K562 (cell line): Measurements from ENCODE around the gene ACSS1. TPM values are rescaled to one million over a fixed set of nuclear protein-coding genes. Genes with fewer than 3 reads are reported as not detected.

Experiments used
- ATAC-seq: fragments of 200-7000 bp; cut with Tn5 transposase; 3 replicates; pipeline ENCODE4 v1.9.1; 2020; ENCODE audit warnings: moderate library complexity
- BruUV-seq: library from RNA; stranded (reverse); fragments of 400-500 nt; replicated peaks from 2 replicates; lab custom pipeline; 2021; lab: Mats Ljungman, UMichigan
- CTCF ChIA-PET: fragments of 300-600 bp; formaldehyde crosslinking; extraction: SDS; loops from one replicate; lab custom pipeline; 2021; ENCODE audit warnings: low intra/inter-chr PET ratio; lab: Yijun Ruan, JAX
- POLR2A ChIA-PET: fragments of 300-600, 350-650 bp; sonication (Branson Sonifier 250); formaldehyde crosslinking; extraction: SDS; loops from one replicate; lab custom pipeline; 2021; ENCODE audit warnings: antibody characterized with exemption, inconsistent platforms; lab: Yijun Ruan, JAX
- DNase-seq, 4 experiments: peaks; one replicate each; pipeline versions ENCODE4 v3.0.0 to v3.0.0-alpha.2; 2011 to 2018; ENCODE audit warnings: low spot score in 3 of 4, mixed read lengths in 3 of 4; ENCODE audit errors: extremely low read depth in 1 of 4
- FAIRE-seq: peaks from 2 replicates; lab custom pipeline; 2011; peaks lifted over from hg19 to GRCh38; lab: Jason Lieb, UNC
- H2AFZ ChIP-seq: 2 replicates; pipeline ENCODE4 v1.6.0; 2011; ENCODE audit warnings: low read depth, low read length, control low read depth, inconsistent platforms
- H3K27ac ChIP-seq: fragments of 200-600 bp; 3 replicates; pipeline ENCODE4 v1.8.0; 2011; ENCODE audit warnings: low read depth, mild to moderate bottlenecking, control low read depth, inconsistent platforms, low read length, moderate library complexity, mixed read lengths; ENCODE audit errors: extremely low read depth
- H3K27me3 ChIP-seq, 2 experiments: fragments of 300-600 bp in 1 of 2; 2 replicates in 1 of 2; 3 replicates in 1 of 2; pipeline versions ENCODE4 v1.6.0 to v1.8.0; 2011; ENCODE audit warnings: inconsistent platforms in 2 of 2, low read length in 2 of 2, mild to moderate bottlenecking in 1 of 2, mixed read lengths in 1 of 2, moderate library complexity in 1 of 2; ENCODE audit not compliant: control insufficient read depth in 2 of 2, insufficient read depth in 2 of 2
- H3K36me3 ChIP-seq: fragments of 300-600 bp; 3 replicates; pipeline ENCODE4 v1.8.0; 2011; ENCODE audit warnings: mild to moderate bottlenecking, low read length, inconsistent platforms; ENCODE audit not compliant: control insufficient read depth, insufficient read depth
- H3K4me1 ChIP-seq, 2 experiments: fragments of 200-600 bp in 1 of 2; replicated peaks in 1 of 2; 2 replicates in 1 of 2; 3 replicates in 1 of 2; pipeline versions ENCODE4 v1.5.1 to v1.8.0; 2011; ENCODE audit warnings: inconsistent platforms in 2 of 2, low read length in 2 of 2, mild to moderate bottlenecking in 1 of 2, mixed read lengths in 1 of 2, moderate library complexity in 1 of 2; ENCODE audit not compliant: control insufficient read depth in 2 of 2, insufficient read depth in 2 of 2
- H3K4me2 ChIP-seq: 2 replicates; pipeline ENCODE4 v1.6.1; 2011; ENCODE audit warnings: low read length, control low read depth, inconsistent platforms, mixed read lengths; ENCODE audit not compliant: insufficient read depth
- H3K4me3 ChIP-seq: fragments of 200-600 bp; sonication (generic), shearing (Covaris generic); 2 replicates; pipeline ENCODE4 v1.5.1; 2016; ENCODE audit warnings: control low read depth, inconsistent platforms
- H3K79me2 ChIP-seq: fragments of 200-600 bp; 3 replicates; pipeline ENCODE4 v1.8.0; 2011; ENCODE audit warnings: low read length, inconsistent platforms; ENCODE audit not compliant: control insufficient read depth, insufficient read depth
- H3K9ac ChIP-seq, 2 experiments: 2 replicates each; pipeline versions ENCODE4 v1.6.0 to v1.6.1; 2011; ENCODE audit warnings: low read depth in 2 of 2, low read length in 2 of 2, control low read depth in 1 of 2, inconsistent platforms in 1 of 2, mild to moderate bottlenecking in 1 of 2, mixed read lengths in 1 of 2; ENCODE audit not compliant: insufficient read depth in 1 of 2
- H3K9me1 ChIP-seq: one replicate; pipeline ENCODE4 v1.6.0; 2011; ENCODE audit warnings: inconsistent platforms, mild to moderate bottlenecking, low read length, moderate library complexity; ENCODE audit not compliant: control insufficient read depth, insufficient read depth
- H3K9me3 ChIP-seq: replicated peaks from 2 replicates; pipeline ENCODE4 v1.5.1; 2011; ENCODE audit warnings: low read depth, low read length, inconsistent platforms; ENCODE audit not compliant: control insufficient read depth, insufficient read depth
- H4K20me1 ChIP-seq: replicated peaks from 2 replicates; pipeline ENCODE4 v1.6.1; 2011; ENCODE audit warnings: low read length, inconsistent platforms, mixed read lengths; ENCODE audit not compliant: control insufficient read depth, insufficient read depth
- CCAR2 ChIP-seq: fragments of 200-400 bp; formaldehyde crosslinking; IDR thresholded peaks from 2 replicates; pipeline ENCODE4 v1.6.1; 2017; ENCODE audit warnings: mild to moderate bottlenecking, low read depth, low read length
- MBD2 ChIP-seq: sonication (generic); IDR thresholded peaks from 2 replicates; pipeline ENCODE4 v1.6.1; 2016; ENCODE audit warnings: low read depth, borderline replicate concordance
- NEUROD1 ChIP-seq: fragments of 150-350 bp; IDR thresholded peaks from 2 replicates; pipeline ENCODE4 v1.6.1; 2014; ENCODE audit warnings: borderline replicate concordance, low read length, low read depth; ENCODE audit not compliant: partially characterized antibody
- NFE2L1 ChIP-seq: fragments of 450-650 bp; IDR thresholded peaks from 2 replicates; pipeline ENCODE4 v1.6.1; 2016; ENCODE audit warnings: missing genetic modification characterization, low read depth, mild to moderate bottlenecking, missing compliant biosample characterization, moderate library complexity, borderline replicate concordance
- POU5F1 ChIP-seq: fragments of 150-350 bp; IDR thresholded peaks from 2 replicates; pipeline ENCODE4 v1.6.1; 2014; ENCODE audit warnings: borderline replicate concordance, low read length, low read depth, mild to moderate bottlenecking; ENCODE audit not compliant: partially characterized antibody
- RFX1 ChIP-seq: fragments of 450-650 bp; IDR thresholded peaks from 2 replicates; pipeline ENCODE4 v1.6.1; 2016; ENCODE audit warnings: mild to moderate bottlenecking, moderate library complexity
- SMARCA4 ChIP-seq: fragments of 450-650 bp; IDR thresholded peaks from 2 replicates; pipeline ENCODE4 v1.6.1; 2016
- SMARCC2 ChIP-seq: fragments of 450-650 bp; IDR thresholded peaks from 2 replicates; pipeline ENCODE4 v1.6.1; 2017; ENCODE audit warnings: antibody characterized with exemption, moderate library complexity, mild to moderate bottlenecking, low read depth
- SNRNP70 ChIP-seq: fragments of 200-400 bp; formaldehyde crosslinking; optimal IDR thresholded peaks from 2 replicates; pipeline ENCODE3; 2017; ENCODE audit warnings: low read depth, low read length
- TAF1 ChIP-seq: IDR thresholded peaks from 2 replicates; pipeline ENCODE4 v1.6.1; 2011; ENCODE audit warnings: mild to moderate bottlenecking, low read length, moderate library complexity; ENCODE audit not compliant: insufficient read depth, control insufficient read depth, severe bottlenecking; ENCODE audit errors: extremely low read depth
- TFAM ChIP-seq: fragments of 250-450 bp; sonication (Bioruptor Pico); conservative IDR thresholded peaks from 2 replicates; pipeline ENCODE4 v1.5.0; 2021; ENCODE audit warnings: mild to moderate bottlenecking, moderate library complexity
- UBTF ChIP-seq, 2 experiments: IDR thresholded peaks; 2 replicates each; pipeline ENCODE4 v1.6.1; 2012; ENCODE audit warnings: improper control_type of control experiment in 2 of 2, low read depth in 2 of 2, low read length in 2 of 2, borderline replicate concordance in 1 of 2
- ZNF239 ChIP-seq: fragments of 250-450 bp; sonication (Bioruptor Pico); IDR thresholded peaks from 2 replicates; pipeline ENCODE4 v1.4.0; 2020; ENCODE audit warnings: mild to moderate bottlenecking
- ZNF551 ChIP-seq: fragments of 250-450 bp; sonication (Bioruptor Pico); IDR thresholded peaks from 2 replicates; pipeline ENCODE4 v1.5.0; 2021; ENCODE audit warnings: mild to moderate bottlenecking, moderate library complexity
- WGBS: fragments of 100-300 bp; shearing (Covaris generic); methylation state at CpG from one replicate; pipeline ENCODE4 v1.1.6; 2016; ENCODE audit warnings: low coverage, mixed read lengths; ENCODE audit not compliant: insufficient coverage; ENCODE audit errors: missing lambda C conversion rate; 5-methylcytosine and 5-hydroxymethylcytosine counted together
- in situ Hi-C: fragments of 300-500 bp; cut with MboI; formaldehyde crosslinking; loops from 4 replicates; pipeline ENCODE4 v1.15.0; 2018; ENCODE audit warnings: inconsistent platforms, mixed read lengths
- intact Hi-C: fragments of 100-400 bp; cut with micrococcal nuclease; formaldehyde crosslinking; loops from 2 replicates; pipeline ENCODE4 v1.14.2; 2022
- polyA plus RNA-seq, 8 experiments: library from polyadenylated mRNA; depleted of rRNA in 4 of 8; stranded (reverse) in 5 of 8; unstranded in 3 of 8; fragments of >200 nt; fragmentation: Nextera tagmentation in 2 of 8; fragmentation: Illumina TruSeq in 1 of 8; extraction: Ambion mirVana in 2 of 8; extraction: Trizol in 1 of 8; gene quantifications; 2 replicates each; pipeline versions ENCODE4 v1.2.1 to v1.2.3, GENCODE V29; 2011 to 2014; ENCODE audit warnings: inconsistent platforms in 1 of 8, missing spikeins in 1 of 8
- total RNA-seq, 7 experiments: library from RNA; depleted of rRNA in 6 of 7; stranded (reverse); fragments of >200 nt in 6 of 7; fragmentation: Illumina TruSeq in 2 of 7; extraction: Trizol in 2 of 7; gene quantifications; 2 replicates each; pipeline versions ENCODE4 v1.2.1 to v1.2.3, GENCODE V29; 2011 to 2021; ENCODE audit warnings: low replicate concordance in 1 of 7

The ACSS1 gene
- total and polyA plus RNA-seq, 9 of the 15 experiments (the other 6 are each of a cell fraction or from before 2014, with no cell fraction given), result 0.07 to 2.1 (median 0.27) TPM; not detected in 3

- Histone ChIP-seq H3K27ac (no peak overlapping the region), H2AFZ (no peak overlapping the region), H3K27me3 (peaks cover 0 to 30% of the 10 kb centered on the region in 2 experiments; a peak in 4 of 5 replicates), H3K9me1 (no peaks in the 10 kb centered on the region), H3K36me3 (no peaks in the 10 kb centered on the region), H4K20me1 (no peaks in the 10 kb centered on the region), H3K9me3 (no peaks in the 10 kb centered on the region), H3K4me3 (no peak overlapping the region), H3K4me2 (no peak overlapping the region), H3K4me1 (peaks cover 0 to 2% of the 10 kb centered on the region in 2 experiments; a peak in 2 of 5 replicates), H3K79me2 (no peaks in the 10 kb centered on the region), H3K9ac (no peak overlapping the region)
- CTCF ChIA-PET, result interaction anchor here (4.3 kb wide), 1 partner anchor 69 kb away, joined by 34 read pairs; the partner anchor contains the start of gene APMAP
- DNase-seq (no peak), ATAC-seq (no peak), FAIRE-seq (no peak)
- 0% methylated on average over 9 of the region's 11 CpGs for WGBS
- no TSS peak for BruUV-seq
- POLR2A ChIA-PET, result interaction anchor here (0.6 kb wide), 1 partner anchor 468 kb away, joined by 3 read pairs; no protein-coding TSS in a partner anchor
- in situ Hi-C loops (loop anchor here (5.0 kb wide), 1 partner anchor 71 kb away; the partner anchor contains the start of gene APMAP), intact Hi-C loops (no loop called here)
- TF ChIP-seq NEUROD1 (no peak), ZNF239 (CRISPR knock-in tag) (no peak)
Observed at GRCh38 chr20:25063546-25063945, 5.6 kb upstream of the ACSS1 start.

DNA sequence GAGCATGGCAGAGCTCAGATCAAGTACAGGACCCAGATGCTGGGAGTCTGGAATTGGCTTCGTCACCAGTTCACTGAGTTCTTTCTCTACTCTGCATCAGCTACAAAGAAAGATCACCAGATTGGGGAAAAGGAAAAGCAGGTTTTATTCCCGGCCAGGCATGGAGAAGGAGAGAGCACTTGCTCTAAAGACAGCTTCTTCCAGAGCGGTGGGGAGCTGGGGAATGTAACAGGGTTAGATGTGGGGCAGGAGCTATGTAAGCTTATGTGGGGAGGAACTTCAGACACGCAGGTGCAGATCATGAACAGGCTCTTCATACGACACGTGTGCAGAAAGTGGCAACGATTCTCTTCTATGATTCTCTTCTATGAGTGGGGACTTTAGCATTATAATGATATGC lies 4.9 kb upstream of the ACSS1 start:
- H3K4me1 ChIP-seq, result peaks cover 0 to 9% of the 10 kb centered on the region in 2 experiments; a peak in 2 of 5 replicates
- TF ChIP-seq UBTF (IDR thresholded peaks at IDR 0.05; ENCODE audit: borderline replicate concordance in 1 of 2, low read depth in 2 of 2, low read length in 2 of 2), result no peak
- TF ChIP-seq SNRNP70, result no peak
- TF ChIP-seq TFAM (CRISPR knock-in tag), result no peak
- no peak for TF ChIP-seq CCAR2
- TF ChIP-seq TAF1, result no peak
- TF ChIP-seq SMARCC2, result no peak
- TF ChIP-seq SMARCA4, result no peak
- TF ChIP-seq RFX1, result no peak
- TF ChIP-seq ZNF551, result no peak
- TF ChIP-seq MBD2, result no peak
- no peak for TF ChIP-seq NFE2L1 (tag)
- no peak for TF ChIP-seq POU5F1

More for the DNA sequence above, 4.9 kb upstream of the ACSS1 start:
- DNase-seq (no peak), ATAC-seq (no peak), FAIRE-seq (no peak)
- peaks cover 0 to 34% of the 10 kb centered on the region in 2 experiments; a peak in 4 of 5 replicates for H3K27me3 ChIP-seq
- POLR2A ChIA-PET, result interaction anchor here (0.6 kb wide), 1 partner anchor 33 kb away, joined by 3 read pairs; no protein-coding TSS in a partner anchor
- no peak overlapping the region for H3K4me2 ChIP-seq
- no peaks in the 10 kb centered on the region for H3K36me3 ChIP-seq
- H3K9me1 ChIP-seq, result no peaks in the 10 kb centered on the region
- intact Hi-C loops, result no loop called here
- in situ Hi-C loops, result loop anchor here (5.0 kb wide), 1 partner anchor 71 kb away; the partner anchor contains the start of gene APMAP
- no peaks in the 10 kb centered on the region for H3K9me3 ChIP-seq
- WGBS, result 1% methylated on average over 7 of the region's 7 CpGs
- no peak overlapping the region for H3K27ac ChIP-seq
- no peak overlapping the region for H2AFZ ChIP-seq
- no peak overlapping the region for H3K9ac ChIP-seq
- H3K79me2 ChIP-seq, result no peaks in the 10 kb centered on the region
- H4K20me1 ChIP-seq, result no peaks in the 10 kb centered on the region
- CTCF ChIA-PET, result interaction anchor here (4.3 kb wide), 1 partner anchor 69 kb away, joined by 34 read pairs; the partner anchor contains the start of gene APMAP
- no peak overlapping the region for H3K4me3 ChIP-seq
- no TSS peak for BruUV-seq
